HG02870 (cell line): ENCODE measurements around the gene WDR5B.
"Not testable (repeated sequence)": the region's sequence is repeated elsewhere in the genome, so short reads cannot be mapped to it uniquely, and the experiment has no call there.

Experiments used
- ATAC-seq: cut with Tn5 transposase; IDR thresholded peaks from one replicate; pipeline ENCODE4 v1.9.1; 2021; ENCODE audit warnings: mild to moderate bottlenecking, moderate library complexity; ENCODE audit not compliant: unreplicated experiment

The WDR5B gene

GRCh38 chr3:122374034-122374433 is 41.8 kb downstream of the WDR5B start:
- ATAC-seq, result no peak

- no peak for ATAC-seq
These were observed 49.5 kb downstream of the WDR5B start for GRCh38 chr3:122366379-122366749.

- not testable (repeated sequence) for ATAC-seq
These were observed 50.1 kb downstream of the WDR5B start for GRCh38 chr3:122365582-122366378.

- ATAC-seq, result no peak
These were observed 50.8 kb downstream of the WDR5B start for GRCh38 chr3:122365073-122365472.

- ATAC-seq, result no peak
These were observed 51.4 kb downstream of the WDR5B start for GRCh38 chr3:122364490-122364889.
